Neural crest cell (in vitro differentiated cells): ENCODE measurements around the gene FOXA3. TPM values are rescaled to one million over a fixed set of nuclear protein-coding genes. Genes with fewer than 3 reads are reported as not detected.
A peak's percentile ranks its signal among the peaks of the same experiment; 100 is the strongest.

Experiments used
- DNase-seq: peaks from one replicate; pipeline ENCODE4 v3.0.0; 2021; ENCODE audit warnings: low read depth, mixed read lengths, low spot score
- H3K27ac Mint-ChIP-seq: one replicate; pipeline ENCODE4 v1.8.0; 2021; ENCODE audit warnings: mild to moderate bottlenecking, mixed read lengths; ENCODE audit not compliant: unreplicated experiment
- H3K27me3 Mint-ChIP-seq: 2 replicates; pipeline ENCODE4 v1.8.0; 2021; ENCODE audit warnings: low read depth, mild to moderate bottlenecking, mixed read lengths
- H3K36me3 Mint-ChIP-seq: 2 replicates; pipeline ENCODE4 v1.8.0; 2021; ENCODE audit warnings: low read depth, mild to moderate bottlenecking, mixed read lengths
- H3K4me1 Mint-ChIP-seq: 2 replicates; pipeline ENCODE4 v1.8.0; 2021; ENCODE audit warnings: mixed read lengths
- H3K4me3 Mint-ChIP-seq: one replicate; pipeline ENCODE4 v1.8.0; 2021; ENCODE audit warnings: mild to moderate bottlenecking, mixed read lengths
- H3K9me3 Mint-ChIP-seq: 2 replicates; pipeline ENCODE4 v1.8.0; 2021; ENCODE audit warnings: mixed read lengths
- CTCF ChIP-seq: fragments of 200-600 bp; sonication (generic); conservative IDR thresholded peaks from 2 replicates; pipeline ENCODE4 v1.5.0; 2021; ENCODE audit warnings: antibody characterized with exemption, mild to moderate bottlenecking
- long read RNA-seq: library from polyadenylated mRNA; unstranded; transcript quantifications from one replicate; pipeline ENCODE4 v2.0.0, GENCODE V29; 2020
- total RNA-seq: library from RNA; stranded (reverse); gene quantifications from 2 replicates; pipeline ENCODE4 v1.2.1, GENCODE V29; 2021

The FOXA3 gene
- not detected in 2 replicates for total RNA-seq
- long read RNA-seq = 0 reads

- Mint-ChIP-seq H3K36me3 (no peaks in the 10 kb centered on the region), H3K4me3 (peak within 1 kb of the TSS; percentile 94), H3K4me1 (peaks cover 12% of the 10 kb centered on the region), H3K9me3 (no peaks in the 10 kb centered on the region), H3K27ac (no peak within 1 kb of the TSS), H3K27me3 (peaks cover 61% of the 10 kb centered on the region)
- peak; percentile 61 for TF ChIP-seq CTCF
- DNase-seq = no peak
Observed at GRCh38 chr19:45863840-45864628, at the start of gene FOXA3. Gene FOXA3 (plus strand): TSS chr19:45864326. CDS start chr19:45864457, 131 bp downstream.

- H3K27ac Mint-ChIP-seq = peak within 1 kb of the TSS; percentile 96
Observed at GRCh38 chr19:45814851-45815480, 49.2 kb upstream of the FOXA3 start, which contains the start of gene RSPH6A. Gene RSPH6A (minus strand): TSS chr19:45815308. CDS start chr19:45815176, 132 bp downstream.

GRCh38 chr19:45815481-45816216 is 48.5 kb upstream of the FOXA3 start:
- Mint-ChIP-seq H3K4me1 (peaks cover 11% of the 10 kb centered on the region), H3K27me3 (peaks cover 3% of the 10 kb centered on the region), H3K9me3 (no peaks in the 10 kb centered on the region), H3K4me3 (peak overlapping the region; percentile 92), H3K36me3 (peaks cover 3% of the 10 kb centered on the region), H3K27ac (peak overlapping the region; percentile 96)
- peak; percentile 69 for DNase-seq
- TF ChIP-seq CTCF = no peak

More at GRCh38 chr19:45814851-45815480, 49.2 kb upstream of the FOXA3 start, which contains the start of gene RSPH6A:
- no peak for DNase-seq
- TF ChIP-seq CTCF = no peak
- Mint-ChIP-seq H3K9me3 (no peaks in the 10 kb centered on the region), H3K36me3 (peaks cover under 1% of the 10 kb centered on the region), H3K4me3 (peak within 1 kb of the TSS; percentile 92), H3K4me1 (peaks cover 8% of the 10 kb centered on the region), H3K27me3 (peaks cover 3% of the 10 kb centered on the region)

- Mint-ChIP-seq H3K4me1 (peaks cover 11% of the 10 kb centered on the region), H3K36me3 (peaks cover 6% of the 10 kb centered on the region), H3K27me3 (peaks cover 3% of the 10 kb centered on the region), H3K9me3 (no peaks in the 10 kb centered on the region), H3K27ac (peak overlapping the region; percentile 12), H3K4me3 (peak overlapping the region; percentile 92)
- no peak for TF ChIP-seq CTCF
- no peak for DNase-seq
Observed at GRCh38 chr19:45816236-45817009, 47.7 kb upstream of the FOXA3 start.
